Duodenal mucosa (tissue), 2 donors: ENCODE results near the gene RWDD3.

Source experiments
- H3K27ac ChIP-seq: one replicate; pipeline ENCODE4 v1.7.0; 2013; ENCODE audit warnings: low read depth, low read length
- H3K27me3 ChIP-seq, 2 donors: one replicate each; pipeline ENCODE4 v1.7.0; 2013; ENCODE audit warnings: low read length in 2 of 2, control low read depth in 1 of 2; ENCODE audit not compliant: insufficient read depth in 2 of 2, control insufficient read depth in 1 of 2
- H3K36me3 ChIP-seq, 2 donors: one replicate each; pipeline ENCODE4 v1.7.0; 2013; ENCODE audit warnings: low read length in 2 of 2, control low read depth in 1 of 2; ENCODE audit not compliant: insufficient read depth in 2 of 2, control insufficient read depth in 1 of 2
- H3K4me1 ChIP-seq, 2 donors: one replicate each; pipeline ENCODE4 v1.7.0; 2013; ENCODE audit warnings: low read length in 2 of 2, control low read depth in 1 of 2; ENCODE audit not compliant: insufficient read depth in 2 of 2, control insufficient read depth in 1 of 2
- H3K4me3 ChIP-seq, 2 donors: one replicate each; pipeline ENCODE4 v1.7.0; 2013; ENCODE audit warnings: low read length in 2 of 2, low read depth in 1 of 2
- H3K9ac ChIP-seq, 2 donors: one replicate each; pipeline ENCODE4 v1.7.0; 2013; ENCODE audit warnings: low read length in 2 of 2, low read depth in 1 of 2
- H3K9me3 ChIP-seq, 2 donors: one replicate each; pipeline ENCODE4 v1.7.0; 2013; ENCODE audit warnings: low read length in 2 of 2, control low read depth in 1 of 2; ENCODE audit not compliant: control insufficient read depth in 1 of 2

RWDD3 gene

GRCh38 chr1:95208876-95209275 is 25.1 kb upstream of the RWDD3 start:
- Histone ChIP-seq H3K4me3 (no peak overlapping the region), H3K36me3 (no peaks in the 10 kb centered on the region), H3K9ac (no peak overlapping the region), H3K9me3 (no peaks in the 10 kb centered on the region), H3K27me3 (no peaks in the 10 kb centered on the region), H3K4me1 (no peaks in the 10 kb centered on the region), H3K27ac (no peak overlapping the region)

DNA sequence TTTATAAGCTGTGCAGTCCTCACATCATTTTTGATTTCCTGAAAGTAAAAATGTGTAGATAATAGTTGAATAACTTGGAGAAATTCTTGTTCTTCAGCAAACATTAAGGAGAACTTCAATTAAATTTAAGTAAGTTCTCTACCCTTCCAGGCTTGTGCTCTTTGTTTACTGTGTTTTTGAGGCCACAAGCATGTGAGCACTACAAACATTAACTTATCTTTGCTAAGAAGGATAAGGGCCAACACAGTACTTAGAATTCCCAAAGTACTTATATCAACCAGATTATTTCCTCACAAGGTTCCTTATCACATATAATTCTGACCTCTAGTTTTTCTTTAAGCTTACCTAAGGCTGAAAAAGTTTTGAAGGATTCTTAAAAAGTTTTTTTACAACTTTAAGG is 24.7 kb upstream of the RWDD3 start:
- Histone ChIP-seq H3K27me3 (no peaks in the 10 kb centered on the region), H3K36me3 (no peaks in the 10 kb centered on the region), H3K4me3 (no peak overlapping the region), H3K9me3 (no peaks in the 10 kb centered on the region), H3K9ac (no peak overlapping the region), H3K4me1 (no peaks in the 10 kb centered on the region), H3K27ac (no peak overlapping the region)

DNA sequence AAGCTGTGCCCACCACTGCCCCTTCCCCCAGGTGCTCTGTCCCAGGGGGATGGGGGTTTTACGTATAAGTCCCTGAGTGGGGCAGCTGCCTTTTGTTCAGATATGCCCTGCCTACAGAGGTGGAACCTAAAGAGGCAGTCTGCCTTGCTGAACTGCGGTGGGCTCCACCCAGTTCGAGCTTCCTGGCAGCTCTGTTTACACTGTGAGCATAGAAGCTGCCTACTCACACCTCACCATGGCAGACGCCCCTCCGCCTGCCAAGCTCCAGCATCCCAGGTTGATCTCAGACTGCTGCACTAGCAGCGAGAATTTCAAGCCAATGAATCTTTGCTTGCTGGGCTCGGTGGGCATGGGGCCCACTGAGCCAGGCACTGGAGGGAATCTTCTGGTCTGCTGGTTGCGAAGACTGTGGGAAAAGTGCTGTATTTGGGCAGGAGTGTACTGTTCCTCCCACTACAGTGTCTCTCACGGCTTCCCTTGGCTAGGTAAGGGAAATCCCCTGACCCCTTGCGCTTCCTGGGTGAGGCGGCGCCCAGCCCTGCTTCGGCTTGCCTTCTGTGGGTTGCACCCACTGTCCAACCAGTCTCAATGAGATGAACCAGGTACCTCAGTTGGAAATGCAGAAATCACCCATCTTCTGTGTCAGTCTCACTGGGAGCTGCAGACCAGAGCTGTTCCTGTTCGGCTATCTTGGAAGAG is 17.6 kb upstream of the RWDD3 start:
- Histone ChIP-seq H3K4me1 (no peaks in the 10 kb centered on the region), H3K27ac (no peak overlapping the region), H3K9me3 (no peaks in the 10 kb centered on the region), H3K27me3 (no peaks in the 10 kb centered on the region), H3K36me3 (no peaks in the 10 kb centered on the region), H3K4me3 (no peak overlapping the region), H3K9ac (no peak overlapping the region)

DNA sequence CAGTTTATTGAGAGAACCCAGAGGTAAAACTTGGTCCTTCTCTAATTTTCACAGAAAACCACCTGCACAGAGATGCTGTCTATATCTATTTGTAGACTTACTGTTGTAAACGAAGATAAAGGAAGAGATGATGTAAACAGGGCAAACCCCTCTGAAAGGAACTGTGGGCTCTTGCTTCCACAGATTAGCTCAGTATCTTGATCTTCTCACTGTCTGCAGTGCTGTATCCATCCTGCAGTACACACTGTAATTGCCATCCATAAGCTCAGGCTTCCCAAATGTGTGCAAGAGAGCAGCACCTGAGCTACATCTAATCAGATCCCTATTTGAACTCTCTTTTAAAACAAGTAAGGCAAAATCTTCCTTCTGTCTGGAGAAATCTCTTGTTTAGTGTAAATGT is 16.6 kb upstream of the RWDD3 start:
- H3K4me3 ChIP-seq = no peak overlapping the region
- no peaks in the 10 kb centered on the region for H3K9me3 ChIP-seq
- H3K36me3 ChIP-seq = no peaks in the 10 kb centered on the region
- H3K27me3 ChIP-seq = no peaks in the 10 kb centered on the region
- H3K4me1 ChIP-seq = no peaks in the 10 kb centered on the region
- H3K27ac ChIP-seq = no peak overlapping the region
- no peak overlapping the region for H3K9ac ChIP-seq

DNA sequence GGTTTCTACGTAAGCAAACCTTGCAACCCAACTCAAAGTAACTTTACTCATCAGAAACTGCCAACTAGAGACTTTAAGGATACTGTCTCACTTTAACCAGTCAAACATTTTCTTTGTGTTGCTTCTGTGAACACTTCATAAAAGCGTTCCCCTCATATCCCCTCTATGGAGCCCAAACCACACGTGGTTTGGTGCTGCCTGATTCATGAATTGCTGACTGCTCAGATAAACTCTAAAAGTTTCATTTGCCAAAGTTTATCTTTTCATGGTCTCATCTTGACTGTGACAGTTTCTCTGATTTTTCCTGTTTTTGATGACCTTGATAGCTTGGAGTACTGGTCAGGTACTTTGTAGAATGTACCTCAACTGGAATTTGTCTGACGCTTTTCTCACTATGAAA is 14.6 kb upstream of the RWDD3 start:
- Histone ChIP-seq H3K4me3 (no peak overlapping the region), H3K27me3 (no peaks in the 10 kb centered on the region), H3K27ac (no peak overlapping the region), H3K36me3 (no peaks in the 10 kb centered on the region), H3K9me3 (no peaks in the 10 kb centered on the region), H3K4me1 (no peaks in the 10 kb centered on the region), H3K9ac (no peak overlapping the region)

- Histone ChIP-seq H3K9me3 (no peaks in the 10 kb centered on the region), H3K27me3 (no peaks in the 10 kb centered on the region), H3K4me3 (no peak overlapping the region), H3K27ac (no peak overlapping the region), H3K36me3 (no peaks in the 10 kb centered on the region), H3K9ac (no peak overlapping the region), H3K4me1 (no peaks in the 10 kb centered on the region)
These were observed 12.7 kb upstream of the RWDD3 start for GRCh38 chr1:95221306-95221705.

- H3K9ac ChIP-seq = no peak overlapping the region
- no peak overlapping the region for H3K4me3 ChIP-seq
- H3K36me3 ChIP-seq = no peaks in the 10 kb centered on the region
- no peaks in the 10 kb centered on the region for H3K27me3 ChIP-seq
- H3K9me3 ChIP-seq = no peaks in the 10 kb centered on the region
- no peaks in the 10 kb centered on the region for H3K4me1 ChIP-seq
- H3K27ac ChIP-seq = no peak overlapping the region
These were observed 11.4 kb upstream of the RWDD3 start for GRCh38 chr1:95222629-95223028.

DNA sequence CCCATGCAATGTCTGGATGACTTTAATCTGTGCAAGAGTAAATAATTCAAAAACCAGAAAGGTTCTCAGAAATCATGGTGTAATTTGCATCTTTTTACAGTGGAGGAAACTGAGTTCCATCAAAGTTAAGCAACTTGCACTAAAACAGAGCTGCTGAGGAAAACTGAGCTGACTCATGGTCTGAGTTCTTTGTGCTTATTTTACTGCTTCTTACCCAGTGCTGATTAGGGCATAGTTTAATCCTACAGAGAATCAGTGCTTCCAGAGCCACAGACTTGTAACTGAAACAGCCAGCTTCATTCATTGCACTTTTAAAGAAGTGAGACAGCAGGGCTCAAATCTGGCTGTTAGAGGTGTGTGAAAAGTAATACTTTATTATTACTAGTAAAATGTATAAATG is 10.9 kb upstream of the RWDD3 start:
- Histone ChIP-seq H3K9ac (no peak overlapping the region), H3K4me3 (no peak overlapping the region), H3K27ac (no peak overlapping the region)

DNA sequence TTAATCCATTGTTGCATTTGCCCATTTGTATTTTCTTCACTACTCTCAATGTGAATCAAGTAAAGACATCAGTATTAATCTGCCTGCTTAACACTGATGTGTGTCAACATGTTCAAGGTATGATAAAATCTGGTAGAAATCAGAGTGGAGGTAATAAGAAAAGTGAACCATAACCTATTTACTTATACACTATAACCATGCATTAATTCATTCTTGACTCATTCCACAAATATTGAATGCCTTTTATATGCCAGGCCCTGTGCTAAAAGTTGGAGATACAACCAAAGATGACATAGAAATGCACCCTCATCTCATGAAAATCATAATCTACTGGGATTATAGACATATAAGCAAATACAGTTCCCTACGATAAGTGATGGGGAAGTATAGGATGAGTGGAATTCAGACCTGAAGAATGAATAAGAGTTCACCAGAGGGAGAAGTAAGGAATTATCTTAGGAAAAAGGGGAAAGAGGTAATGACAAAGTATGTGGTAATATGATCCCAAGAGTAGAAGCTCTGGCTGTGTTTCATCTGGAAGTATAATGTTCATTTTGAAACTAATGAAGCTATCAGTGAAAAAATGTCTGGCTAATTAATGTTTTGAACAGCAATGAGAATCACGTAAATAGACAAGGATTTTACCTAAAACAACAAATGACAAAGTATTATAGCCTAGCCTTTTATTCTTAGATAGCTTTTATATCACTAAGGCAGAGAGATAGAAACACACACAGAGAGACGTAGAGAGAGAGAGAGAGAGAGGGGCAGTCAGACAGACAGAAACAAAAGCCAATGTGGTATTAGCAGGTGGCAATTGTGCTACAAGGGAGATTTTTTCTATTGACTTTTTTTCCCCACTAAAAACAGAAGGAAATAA is 7.0 kb upstream of the RWDD3 start:
- Histone ChIP-seq H3K4me1 (no peaks in the 10 kb centered on the region), H3K36me3 (no peaks in the 10 kb centered on the region), H3K4me3 (no peak overlapping the region), H3K27me3 (no peaks in the 10 kb centered on the region), H3K9ac (peak overlapping the region in 1 of 2 donors; percentile 2), H3K27ac (no peak overlapping the region), H3K9me3 (no peaks in the 10 kb centered on the region)

More for the DNA sequence above, 10.9 kb upstream of the RWDD3 start:
- H3K9me3 ChIP-seq = no peaks in the 10 kb centered on the region
- no peaks in the 10 kb centered on the region for H3K36me3 ChIP-seq
- H3K4me1 ChIP-seq = no peaks in the 10 kb centered on the region
- H3K27me3 ChIP-seq = no peaks in the 10 kb centered on the region

GRCh38 chr1:95229037-95229436 is 5.0 kb upstream of the RWDD3 start:
- peaks cover 8 to 11% of the 10 kb centered on the region in 2 donors for H3K4me1 ChIP-seq
- no peaks in the 10 kb centered on the region for H3K27me3 ChIP-seq
- no peaks in the 10 kb centered on the region for H3K9me3 ChIP-seq
- H3K27ac ChIP-seq = no peak overlapping the region
- H3K36me3 ChIP-seq = no peaks in the 10 kb centered on the region
- no peak overlapping the region for H3K9ac ChIP-seq
- H3K4me3 ChIP-seq = no peak overlapping the region
